Heart left ventricle (tissue), 13 donors: ENCODE results near the gene ATF7.

Source experiments
- CTCF ChIP-seq, 12 donors: fragments of 200-600 bp; sonication (generic) in 4 of 12; IDR thresholded peaks; one replicate each; pipeline versions ENCODE4 v1.5.0 to v1.8.0; 2018 to 2022; ENCODE audit warnings: antibody characterized with exemption in 12 of 12, mild to moderate bottlenecking in 5 of 12
- POLR2A ChIP-seq, 2 donors: fragments of 450-650 bp; IDR thresholded peaks; one replicate each; pipeline ENCODE4 v1.6.1; 2017; ENCODE audit warnings: antibody characterized with exemption in 2 of 2, mild to moderate bottlenecking in 2 of 2, moderate library complexity in 2 of 2
- donor health status: ischemic (EF 13 %, LVEDD 7.1; RV severe dilation, severe dysfunction).
- donor health status: DM: no; HTN: yes; CAD: no.
- donor health status: DM: no; HTN: no; CAD: no.
- donor health status: ischemic (EF 25% LVEDD 6.9; RV normal size, moderate dysfunction).
- donor health status: ischemic (EF 25% LVEDD 5.7; RV mildly dilated, moderate dysfunction).
- donor health status: ischemic (EF 35%, LVEDD 5.7; RV mildly dilated, moderate dysfunction).
- donor health status: nonischemic (EF 11% LVEDD 7.7; RV severe dilation, severe dysfunction).
- donor health status: DM: yes; HTN: yes; CAD: no.
- donor health status: PGD.
- donor health status: ischemic (EF 29% LVEDD 5.4; RV normal size, mild dysfunction).
- donor health status: nonischemic (EF 23%, LVEDD 6.1; RV moderate dilation, normal function).

GRCh38 chr12:53472056-53472582 lies 154.1 kb downstream of the ATF7 start:
- no peak for TF ChIP-seq CTCF (IDR thresholded peaks at IDR 0.05)
- no peak for TF ChIP-seq POLR2A (IDR thresholded peaks at IDR 0.05)
